ENCODE data around the gene ROR2. TPM values are rescaled to one million over a fixed set of nuclear protein-coding genes. Genes with fewer than 3 reads are reported as not detected.

Gene ROR2
- total RNA-seq, 1 donor, result 13.8 TPM

GRCh38 chr9:91698266-91698665, 251.8 kb downstream of the ROR2 start:
- no peaks in the 10 kb centered on the region for H3K36me3 ChIP-seq (ENCODE audit: insufficient read depth, low read length)
- H2AFZ ChIP-seq (ENCODE audit: low read length), result no peak overlapping the region
- no peaks in the 10 kb centered on the region for H4K20me1 ChIP-seq (ENCODE audit: insufficient read depth, low read length)
- no peak for TF ChIP-seq CTCF (IDR thresholded peaks at IDR 0.05; ENCODE audit: extremely low read depth, low read depth, low read length)
- no peaks in the 10 kb centered on the region for H3K4me1 ChIP-seq (ENCODE audit: insufficient read depth, low read length)
- H3K9me3 ChIP-seq (ENCODE audit: low read depth, low read length), result no peaks in the 10 kb centered on the region
- no peak overlapping the region for H3K4me2 ChIP-seq (ENCODE audit: insufficient read depth, low read length)
- H3K4me3 ChIP-seq (ENCODE audit: insufficient read depth, low read length), result no peak overlapping the region
- no peak overlapping the region for H3K27ac ChIP-seq (ENCODE audit: low read depth, low read length)
- H3K27me3 ChIP-seq (ENCODE audit: insufficient read depth, low read length), result no peaks in the 10 kb centered on the region
- no peak for DNase-seq (ENCODE audit: insufficient read length, low spot score, missing footprints)
- H3K79me2 ChIP-seq (ENCODE audit: insufficient read depth, low read length), result no peaks in the 10 kb centered on the region

- H3K27ac ChIP-seq (ENCODE audit: low read depth, low read length), result no peak overlapping the region
- no peaks in the 10 kb centered on the region for H3K4me1 ChIP-seq (ENCODE audit: insufficient read depth, low read length)
- no peaks in the 10 kb centered on the region for H4K20me1 ChIP-seq (ENCODE audit: insufficient read depth, low read length)
- no peak overlapping the region for H3K4me2 ChIP-seq (ENCODE audit: insufficient read depth, low read length)
- H3K4me3 ChIP-seq (ENCODE audit: insufficient read depth, low read length), result no peak overlapping the region
- H3K27me3 ChIP-seq (ENCODE audit: insufficient read depth, low read length), result no peaks in the 10 kb centered on the region
- TF ChIP-seq CTCF (IDR thresholded peaks at IDR 0.05; ENCODE audit: extremely low read depth, low read depth, low read length), result no peak
- no peaks in the 10 kb centered on the region for H3K36me3 ChIP-seq (ENCODE audit: insufficient read depth, low read length)
- no peaks in the 10 kb centered on the region for H3K9me3 ChIP-seq (ENCODE audit: low read depth, low read length)
- no peaks in the 10 kb centered on the region for H3K79me2 ChIP-seq (ENCODE audit: insufficient read depth, low read length)
- DNase-seq (ENCODE audit: insufficient read length, low spot score, missing footprints), result no peak
- no peak overlapping the region for H2AFZ ChIP-seq (ENCODE audit: low read length)
These were observed 252.8 kb downstream of the ROR2 start for GRCh38 chr9:91697201-91697600.

GRCh38 chr9:91694081-91694870, 255.8 kb downstream of the ROR2 start:
- DNase-seq (ENCODE audit: insufficient read length, low spot score, missing footprints), result no peak
- no peak overlapping the region for H3K4me3 ChIP-seq (ENCODE audit: insufficient read depth, low read length)

More at GRCh38 chr9:91694081-91694870, 255.8 kb downstream of the ROR2 start:
- Histone ChIP-seq H2AFZ (ENCODE audit: low read length) (no peak overlapping the region), H3K9me3 (ENCODE audit: low read depth, low read length) (no peaks in the 10 kb centered on the region), H3K27ac (ENCODE audit: low read depth, low read length) (no peak overlapping the region), H3K36me3 (ENCODE audit: insufficient read depth, low read length) (no peaks in the 10 kb centered on the region), H3K4me1 (ENCODE audit: insufficient read depth, low read length) (peaks cover 4% of the 10 kb centered on the region), H4K20me1 (ENCODE audit: insufficient read depth, low read length) (no peaks in the 10 kb centered on the region), H3K79me2 (ENCODE audit: insufficient read depth, low read length) (no peaks in the 10 kb centered on the region), H3K27me3 (ENCODE audit: insufficient read depth, low read length) (no peaks in the 10 kb centered on the region), H3K4me2 (ENCODE audit: insufficient read depth, low read length) (no peak overlapping the region)
- no peak for TF ChIP-seq CTCF (IDR thresholded peaks at IDR 0.05; ENCODE audit: extremely low read depth, low read depth, low read length)

All from osteoblast (primary cell).